Endothelial cell of umbilical vein (primary cell): ENCODE measurements around the gene GBF1.

Experiments used
- CTCF ChIP-seq, 2 donors: IDR thresholded peaks; 1 replicate in 1 of 2; 2 replicates in 1 of 2; pipeline ENCODE4 v1.5.1; 2011; ENCODE audit warnings: low read length in 2 of 2, mild to moderate bottlenecking in 2 of 2, moderate library complexity in 2 of 2, control low read depth in 1 of 2, inconsistent platforms in 1 of 2, low read depth in 1 of 2; ENCODE audit not compliant: insufficient read depth in 1 of 2; ENCODE audit errors: extremely low read depth in 1 of 2
- EZH2 ChIP-seq: IDR thresholded peaks from 2 replicates; pipeline ENCODE4 v1.6.1; 2012; ENCODE audit warnings: borderline replicate concordance, low read depth, mild to moderate bottlenecking, moderate library complexity, low read length, inconsistent platforms; ENCODE audit not compliant: severe bottlenecking
- FOS ChIP-seq: IDR thresholded peaks from 2 replicates; pipeline ENCODE4 v1.6.1; 2011; ENCODE audit warnings: mild to moderate bottlenecking, low read length, moderate library complexity, borderline replicate concordance; ENCODE audit not compliant: insufficient read depth
- POLR2AphosphoS5 ChIP-seq: IDR thresholded peaks from 2 replicates; pipeline ENCODE4 v1.6.1; 2012; ENCODE audit warnings: low read depth, mild to moderate bottlenecking, control low read depth, low read length, moderate library complexity; ENCODE audit not compliant: insufficient read depth

GRCh38 chr10:102416283-102416682 lies 171.0 kb downstream of the GBF1 start:
- TF ChIP-seq CTCF (IDR thresholded peaks at IDR 0.05; ENCODE audit: extremely low read depth in 1 of 2, insufficient read depth in 1 of 2, low read depth in 1 of 2, low read length in 2 of 2) (no peak), EZH2 (no peak), POLR2AphosphoS5 (no peak), FOS (no peak)
